GM18505 (cell line): Measurements from ENCODE around the gene PPM1M.
A peak's percentile ranks its signal among the peaks of the same experiment; 100 is the strongest.

Source experiments
- ATAC-seq: cut with Tn5 transposase; IDR thresholded peaks from one replicate; pipeline ENCODE4 v1.9.1; 2021; ENCODE audit not compliant: unreplicated experiment
- POLR2A ChIP-seq: IDR thresholded peaks from 4 replicates; pipeline ENCODE4 v1.6.1; 2011; ENCODE audit warnings: borderline replicate concordance; ENCODE audit not compliant: insufficient read depth, insufficient read length; ENCODE audit errors: extremely low read depth

PPM1M gene, protein sequence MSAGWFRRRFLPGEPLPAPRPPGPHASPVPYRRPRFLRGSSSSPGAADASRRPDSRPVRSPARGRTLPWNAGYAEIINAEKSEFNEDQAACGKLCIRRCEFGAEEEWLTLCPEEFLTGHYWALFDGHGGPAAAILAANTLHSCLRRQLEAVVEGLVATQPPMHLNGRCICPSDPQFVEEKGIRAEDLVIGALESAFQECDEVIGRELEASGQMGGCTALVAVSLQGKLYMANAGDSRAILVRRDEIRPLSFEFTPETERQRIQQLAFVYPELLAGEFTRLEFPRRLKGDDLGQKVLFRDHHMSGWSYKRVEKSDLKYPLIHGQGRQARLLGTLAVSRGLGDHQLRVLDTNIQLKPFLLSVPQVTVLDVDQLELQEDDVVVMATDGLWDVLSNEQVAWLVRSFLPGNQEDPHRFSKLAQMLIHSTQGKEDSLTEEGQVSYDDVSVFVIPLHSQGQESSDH

DNA sequence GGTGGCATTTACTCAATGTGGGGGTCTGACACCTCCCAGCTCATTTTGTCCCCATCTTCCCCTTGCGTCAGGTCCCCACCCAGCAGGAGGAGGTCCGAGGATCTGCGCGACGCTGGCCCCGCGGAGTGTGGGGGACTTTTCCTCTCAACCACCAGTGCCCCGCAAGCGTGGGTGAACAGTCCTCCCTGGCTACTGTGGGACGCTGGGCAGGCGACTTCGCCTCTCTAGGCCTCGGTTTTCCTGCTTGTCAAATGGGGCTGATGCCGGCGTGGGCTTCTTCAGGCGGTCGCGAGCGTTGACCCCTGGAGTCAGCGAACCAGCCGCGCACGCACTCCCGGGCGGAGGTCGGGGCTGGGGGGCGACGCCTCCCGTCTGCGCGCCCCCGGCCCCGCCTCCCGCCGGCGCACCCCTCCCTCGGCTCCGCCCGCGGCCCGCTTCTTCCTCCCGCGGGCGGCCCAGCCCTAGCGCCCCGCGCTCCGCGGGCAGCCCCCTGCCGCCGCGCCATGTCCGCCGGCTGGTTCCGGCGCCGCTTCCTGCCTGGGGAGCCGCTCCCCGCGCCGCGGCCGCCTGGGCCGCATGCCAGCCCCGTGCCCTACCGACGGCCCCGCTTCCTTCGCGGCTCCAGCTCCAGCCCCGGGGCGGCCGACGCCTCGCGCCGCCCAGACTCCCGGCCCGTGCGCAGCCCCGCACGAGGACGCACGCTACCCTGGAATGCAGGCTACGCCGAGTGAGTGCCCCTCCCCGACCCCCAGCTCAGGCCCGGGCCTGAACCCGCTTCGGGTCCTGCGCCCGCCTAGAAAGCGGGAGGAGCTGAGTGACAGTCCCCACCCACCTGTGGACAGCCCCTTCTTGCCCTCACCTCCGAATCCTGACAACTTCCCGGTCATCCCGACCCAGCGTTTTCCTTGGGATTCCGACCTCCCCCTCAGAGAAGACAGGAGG lies at the start of gene PPM1M:
Gene PPM1M (plus strand): TSS at position 438 of the 942 bp plus-strand sequence. CDS start 66 bp downstream, at position 504.
- no peak for ATAC-seq

DNA sequence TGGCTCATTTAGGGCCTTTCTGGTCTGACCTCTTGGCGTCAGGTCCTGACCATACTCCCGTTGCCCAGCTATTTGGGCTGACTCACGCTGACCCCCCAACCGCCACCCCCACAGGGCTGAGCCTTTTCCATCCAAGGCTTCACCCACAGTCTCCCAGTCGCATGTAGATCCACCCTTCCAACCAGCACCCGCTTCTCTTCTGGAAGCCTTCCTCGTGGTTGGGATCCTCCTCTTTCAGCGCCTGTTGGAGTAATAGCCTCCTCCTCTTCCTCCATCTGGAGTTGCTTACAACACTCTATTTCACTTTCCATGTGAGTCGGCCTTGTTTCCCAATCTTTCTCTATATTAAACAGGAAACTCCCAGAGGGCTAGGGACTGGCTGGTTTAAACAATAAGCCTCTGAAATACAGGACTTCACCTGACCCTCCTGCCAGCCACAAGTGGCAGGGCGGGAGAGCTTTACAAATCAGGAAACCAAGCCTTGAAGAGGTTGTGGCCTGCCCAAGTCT lies 49.7 kb upstream of the PPM1M start:
- no peak for TF ChIP-seq POLR2A
- ATAC-seq: no peak

More for the DNA sequence above, at the start of gene PPM1M:
- TF ChIP-seq POLR2A: no peak

DNA sequence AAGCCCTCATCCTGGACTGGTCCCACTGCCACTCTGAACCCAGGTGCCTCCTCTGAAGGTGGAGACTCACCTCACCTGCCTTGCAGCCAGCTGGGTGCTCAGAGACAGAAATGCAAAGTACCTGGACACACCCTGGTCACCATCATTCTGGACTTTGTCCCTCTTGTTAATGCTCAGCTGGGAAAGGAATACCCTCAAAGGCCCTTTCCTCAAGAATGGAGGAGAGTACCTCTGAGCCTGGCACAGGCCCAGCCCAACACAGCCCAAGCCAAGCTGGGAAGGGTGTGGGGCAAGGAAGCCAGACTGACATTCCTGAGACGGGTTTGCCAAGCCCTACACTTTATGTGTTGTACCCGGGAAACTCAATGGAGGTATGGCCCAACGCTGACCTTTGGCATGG lies 48.6 kb upstream of the PPM1M start:
- no peak for TF ChIP-seq POLR2A
- ATAC-seq: no peak

DNA sequence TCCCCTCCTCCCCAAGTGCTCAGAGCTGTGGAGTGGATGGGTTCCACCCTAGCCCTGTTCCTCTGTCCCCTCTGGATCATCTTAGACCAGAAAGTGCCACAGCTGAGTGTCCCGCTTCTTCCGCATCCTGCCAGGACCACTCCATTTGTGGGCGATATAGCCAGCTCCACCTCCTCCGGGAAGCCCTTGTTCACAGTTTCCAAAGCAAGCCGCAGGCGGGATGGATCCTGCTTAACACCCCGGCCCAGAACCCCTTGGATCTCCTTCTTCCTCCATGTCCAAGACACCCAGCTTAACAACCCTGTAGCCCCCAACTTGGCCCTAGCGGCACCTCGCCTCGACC lies 48.1 kb upstream of the PPM1M start:
- no peak for TF ChIP-seq POLR2A
- no peak for ATAC-seq

DNA sequence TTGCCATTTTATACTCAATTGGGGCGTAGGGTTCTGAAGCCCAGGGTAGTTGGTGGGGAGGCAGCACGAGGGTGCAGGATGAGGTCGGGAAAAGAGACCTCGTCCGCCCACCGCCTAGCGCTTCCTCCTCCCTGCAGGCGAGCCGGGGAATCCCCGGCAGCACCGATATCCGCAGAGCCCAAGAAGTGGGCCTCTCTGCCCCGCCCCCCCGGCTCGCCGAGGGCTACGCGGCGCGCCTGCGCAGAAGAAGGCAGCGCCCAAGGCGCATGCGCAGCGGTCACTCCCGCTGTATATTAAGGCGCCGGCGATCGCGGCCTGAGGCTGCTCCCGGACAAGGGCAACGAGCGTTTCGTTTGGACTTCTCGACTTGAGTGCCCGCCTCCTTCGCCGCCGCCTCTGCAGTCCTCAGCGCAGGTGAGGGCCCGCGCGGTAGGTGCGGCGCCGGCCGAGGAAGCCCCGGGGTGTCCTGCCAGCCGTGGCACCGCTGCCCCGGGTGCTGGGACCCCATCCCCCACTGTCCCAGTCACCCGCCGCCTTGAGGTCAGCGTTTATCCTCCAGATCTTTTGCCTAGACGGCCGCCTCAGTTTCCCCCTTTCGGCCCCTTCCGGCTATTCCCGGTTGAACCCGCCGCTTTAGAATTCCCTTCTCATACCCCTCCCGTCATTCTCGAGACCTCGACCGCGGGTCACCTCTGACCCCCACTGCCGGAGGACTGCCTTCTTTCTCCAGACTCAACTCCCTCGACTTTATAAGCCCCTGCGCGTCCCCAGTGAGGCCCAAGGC lies 47.5 kb upstream of the PPM1M start, which contains the start of gene ALAS1:
Gene ALAS1 (plus strand): TSS at position 319 of the 784 bp plus-strand sequence. CDS start 1,082 bp downstream, outside the sequence.
- peak; percentile 82 for ATAC-seq
- TF ChIP-seq POLR2A: peak; percentile 99

DNA sequence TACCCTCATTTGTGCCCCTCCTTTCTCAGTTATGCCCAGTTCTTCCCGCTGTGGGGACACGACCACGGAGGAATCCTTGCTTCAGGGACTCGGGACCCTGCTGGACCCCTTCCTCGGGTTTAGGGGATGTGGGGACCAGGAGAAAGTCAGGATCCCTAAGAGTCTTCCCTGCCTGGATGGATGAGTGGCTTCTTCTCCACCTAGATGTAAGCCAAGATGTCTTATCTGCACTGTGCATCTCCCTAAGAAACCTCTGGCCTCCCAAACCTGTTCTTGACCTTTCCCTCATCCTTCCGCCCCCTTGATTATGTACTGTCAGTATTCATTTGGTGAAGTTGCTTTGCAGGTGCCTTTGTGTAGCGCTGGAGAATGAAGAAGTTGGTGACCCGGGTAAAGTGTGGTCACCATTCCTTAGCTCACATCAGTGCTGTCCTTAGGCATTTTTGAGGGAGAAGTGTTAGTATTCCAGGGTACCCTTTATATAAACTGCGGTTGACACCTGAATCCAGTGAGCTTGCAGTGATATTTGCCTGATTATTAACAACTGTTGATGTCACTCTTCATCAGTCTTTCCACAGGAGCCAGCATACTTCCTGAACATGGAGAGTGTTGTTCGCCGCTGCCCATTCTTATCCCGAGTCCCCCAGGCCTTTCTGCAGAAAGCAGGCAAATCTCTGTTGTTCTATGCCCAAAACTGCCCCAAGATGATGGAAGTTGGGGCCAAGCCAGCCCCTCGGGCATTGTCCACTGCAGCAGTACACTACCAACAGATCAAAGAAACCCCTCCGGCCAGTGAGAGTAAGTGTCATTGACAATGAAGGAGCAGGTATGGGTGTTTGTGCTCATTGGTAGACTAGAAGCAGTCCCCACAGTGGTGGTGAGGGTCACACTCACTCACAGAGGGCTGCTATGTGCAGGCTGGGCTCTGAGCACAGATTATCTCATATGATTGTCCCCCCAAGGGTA lies 46.6 kb upstream of the PPM1M start:
- no peak for TF ChIP-seq POLR2A
- ATAC-seq: no peak

DNA sequence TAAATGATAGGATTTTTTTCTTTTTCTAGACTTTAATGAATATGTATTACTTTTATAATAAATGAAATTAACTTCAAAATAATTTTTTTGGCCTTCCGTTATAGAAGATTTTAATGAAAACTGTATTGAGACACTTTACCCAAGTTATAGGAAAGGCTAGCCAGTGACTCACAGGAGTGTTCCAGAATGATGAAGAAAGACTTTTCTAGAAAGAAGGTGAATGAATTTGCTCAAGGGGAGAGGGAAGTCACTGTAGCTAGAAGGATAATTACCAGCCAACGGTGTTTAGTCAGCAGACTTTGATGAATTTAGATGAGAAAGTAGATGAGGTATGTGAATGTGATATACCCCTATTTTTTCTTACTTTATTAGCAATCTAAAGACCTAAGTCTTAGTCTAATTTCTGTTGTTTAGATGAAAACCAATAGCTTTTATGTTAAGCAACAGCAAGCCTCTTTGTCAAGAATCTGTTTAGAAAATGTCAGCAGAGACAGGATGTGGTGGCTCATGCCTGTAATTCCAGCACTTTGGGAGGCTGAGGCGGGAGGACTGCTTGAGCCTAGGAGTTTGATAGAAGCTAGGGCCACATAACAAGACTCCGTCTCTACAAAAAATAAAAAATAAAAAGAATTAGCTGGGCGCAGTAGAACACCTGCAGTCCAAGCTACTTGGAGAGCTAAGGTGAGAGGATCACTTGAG lies 44.4 kb upstream of the PPM1M start:
- ATAC-seq: no peak
- no peak for TF ChIP-seq POLR2A

DNA sequence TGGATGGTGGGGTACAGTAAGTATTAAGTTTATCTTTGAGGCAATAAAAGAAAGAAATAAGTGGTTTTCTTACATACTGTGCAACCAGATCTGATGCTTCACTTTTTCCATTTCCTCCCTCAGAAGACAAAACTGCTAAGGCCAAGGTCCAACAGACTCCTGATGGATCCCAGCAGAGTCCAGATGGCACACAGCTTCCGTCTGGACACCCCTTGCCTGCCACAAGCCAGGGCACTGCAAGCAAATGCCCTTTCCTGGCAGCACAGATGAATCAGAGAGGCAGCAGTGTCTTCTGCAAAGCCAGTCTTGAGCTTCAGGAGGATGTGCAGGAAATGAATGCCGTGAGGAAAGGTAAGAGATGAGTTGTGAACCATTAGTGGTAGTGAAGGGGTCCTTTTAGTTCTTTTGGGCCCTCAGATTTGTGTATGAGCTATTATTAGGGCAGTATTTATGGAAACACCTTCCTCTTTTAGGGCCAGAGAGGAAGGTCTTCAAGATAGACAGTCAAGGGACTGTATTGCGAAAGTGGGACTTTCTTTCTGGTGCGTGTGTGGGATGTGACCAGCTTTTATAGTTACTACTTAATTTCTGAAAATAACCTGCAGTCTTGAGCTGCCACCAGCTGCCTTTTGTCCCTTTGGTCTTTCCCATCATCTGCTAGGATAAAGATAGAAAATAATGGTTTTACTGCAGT lies 43.0 kb upstream of the PPM1M start:
- TF ChIP-seq POLR2A: no peak
- no peak for ATAC-seq

DNA sequence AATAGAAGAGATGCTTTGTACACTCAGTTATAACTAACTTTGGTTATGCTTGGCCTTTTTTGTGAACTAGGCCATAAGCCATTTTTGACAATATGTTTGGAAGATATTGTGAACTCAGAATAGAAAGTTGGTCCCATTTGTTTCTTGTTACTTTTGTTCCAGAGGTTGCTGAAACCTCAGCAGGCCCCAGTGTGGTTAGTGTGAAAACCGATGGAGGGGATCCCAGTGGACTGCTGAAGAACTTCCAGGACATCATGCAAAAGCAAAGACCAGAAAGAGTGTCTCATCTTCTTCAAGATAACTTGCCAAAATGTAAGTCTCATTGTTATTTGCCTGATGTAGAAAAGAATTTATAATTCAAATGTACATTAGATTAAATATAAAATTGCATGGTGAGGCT lies 41.9 kb upstream of the PPM1M start:
- ATAC-seq: no peak
- no peak for TF ChIP-seq POLR2A

DNA sequence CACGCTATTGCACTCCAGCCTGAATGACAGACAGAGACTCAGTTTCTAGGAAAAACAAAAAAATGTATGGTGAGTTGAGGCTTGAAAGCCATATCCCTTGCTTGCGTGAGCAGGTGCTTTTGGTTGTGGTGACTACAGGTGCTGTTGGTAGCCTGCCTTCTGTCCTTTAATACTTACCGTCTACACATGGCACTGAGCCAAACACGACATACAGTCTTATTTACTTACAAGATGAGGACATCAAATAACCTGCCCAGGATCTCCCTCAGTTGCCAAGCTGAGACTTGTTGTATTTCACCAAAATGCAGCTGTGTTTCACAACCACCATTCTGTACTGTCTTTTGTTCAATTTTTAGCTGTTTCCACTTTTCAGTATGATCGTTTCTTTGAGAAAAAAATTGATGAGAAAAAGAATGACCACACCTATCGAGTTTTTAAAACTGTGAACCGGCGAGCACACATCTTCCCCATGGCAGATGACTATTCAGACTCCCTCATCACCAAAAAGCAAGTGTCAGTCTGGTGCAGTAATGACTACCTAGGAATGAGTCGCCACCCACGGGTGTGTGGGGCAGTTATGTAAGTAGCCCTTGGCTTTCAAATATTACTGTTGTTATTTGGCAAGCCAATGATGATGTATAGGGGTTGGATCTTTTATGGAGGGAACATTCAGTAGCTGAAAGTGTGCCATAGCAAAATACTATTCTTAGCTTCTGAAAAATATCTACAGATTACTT lies 41.1 kb upstream of the PPM1M start:
- ATAC-seq: no peak
- TF ChIP-seq POLR2A: no peak
